ENCODE measurements around the gene VIT.

Gene VIT

DNA sequence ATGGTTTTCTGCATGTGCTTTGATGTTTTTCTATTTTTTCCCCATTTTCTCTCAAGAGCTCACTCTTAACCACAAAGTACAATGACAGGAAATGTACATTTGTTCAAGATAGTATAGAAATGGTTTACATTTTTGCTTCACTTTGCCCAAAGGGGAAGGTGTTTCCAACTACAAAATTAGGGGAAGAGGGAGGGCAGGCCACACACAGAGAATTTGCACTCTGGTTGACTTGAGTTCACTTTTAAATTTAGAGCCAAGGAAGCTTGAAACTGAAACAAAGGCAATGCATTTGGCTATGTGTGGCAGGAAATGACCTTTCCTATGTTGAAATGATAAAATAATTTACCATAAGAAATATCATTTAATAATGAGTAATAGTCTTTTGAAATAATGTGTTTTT lies 19.1 kb upstream of the VIT start:
- TF ChIP-seq CREB1 (IDR thresholded peaks at IDR 0.05; ENCODE audit: low read depth) (no peak), TCF12 (IDR thresholded peaks at IDR 0.05; ENCODE audit: low read depth) (no peak), NFIC (IDR thresholded peaks at IDR 0.05) (no peak), EGR1 (IDR thresholded peaks at IDR 0.05) (no peak), CEBPB (IDR thresholded peaks at IDR 0.05) (no peak), TAF1 (IDR thresholded peaks at IDR 0.05; ENCODE audit: low read depth) (no peak), FOXM1 (IDR thresholded peaks at IDR 0.05; ENCODE audit: borderline replicate concordance, low read depth) (no peak), ZBTB7A (IDR thresholded peaks at IDR 0.05; ENCODE audit: low read depth) (no peak)
- TF ChIP-seq, protein P1, sequence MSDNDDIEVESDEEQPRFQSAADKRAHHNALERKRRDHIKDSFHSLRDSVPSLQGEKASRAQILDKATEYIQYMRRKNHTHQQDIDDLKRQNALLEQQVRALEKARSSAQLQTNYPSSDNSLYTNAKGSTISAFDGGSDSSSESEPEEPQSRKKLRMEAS (IDR thresholded peaks at IDR 0.05) = no peak
- TF ChIP-seq, protein P2, sequence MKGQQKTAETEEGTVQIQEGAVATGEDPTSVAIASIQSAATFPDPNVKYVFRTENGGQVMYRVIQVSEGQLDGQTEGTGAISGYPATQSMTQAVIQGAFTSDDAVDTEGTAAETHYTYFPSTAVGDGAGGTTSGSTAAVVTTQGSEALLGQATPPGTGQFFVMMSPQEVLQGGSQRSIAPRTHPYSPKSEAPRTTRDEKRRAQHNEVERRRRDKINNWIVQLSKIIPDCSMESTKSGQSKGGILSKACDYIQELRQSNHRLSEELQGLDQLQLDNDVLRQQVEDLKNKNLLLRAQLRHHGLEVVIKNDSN (IDR thresholded peaks at IDR 0.05) = no peak

DNA sequence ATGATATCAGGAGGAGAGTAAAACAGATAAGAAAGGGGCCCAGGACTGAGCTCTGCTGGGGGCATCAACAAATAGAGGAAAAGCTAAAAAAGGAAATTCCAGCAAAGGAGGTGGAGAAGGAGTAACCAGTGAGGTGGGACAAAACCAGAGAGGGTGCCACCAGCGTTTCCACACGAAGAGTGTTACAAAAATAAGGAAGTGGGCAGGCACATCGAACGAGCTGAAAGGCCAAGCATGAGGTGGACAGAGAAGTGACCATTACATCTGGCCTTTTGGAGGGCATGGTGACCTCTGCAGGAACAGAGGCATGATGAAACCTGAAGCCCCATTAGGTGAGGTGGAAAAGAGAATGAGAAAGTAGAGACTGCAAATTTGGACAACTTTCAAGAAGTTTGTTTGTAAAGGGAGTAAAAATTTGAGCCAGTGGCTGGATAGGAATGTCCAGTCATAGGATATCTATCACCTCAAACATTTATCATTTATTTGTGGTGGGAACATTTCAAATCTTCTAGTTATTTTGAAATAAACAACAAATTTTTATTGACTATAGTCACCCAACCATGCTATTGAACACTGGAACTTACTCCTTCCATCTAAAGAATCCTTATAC lies 18.4 kb upstream of the VIT start:
- TF ChIP-seq TCF12 (IDR thresholded peaks at IDR 0.05; ENCODE audit: low read depth) (no peak), EP300 (IDR thresholded peaks at IDR 0.05; ENCODE audit: borderline replicate concordance) (no peak)

DNA sequence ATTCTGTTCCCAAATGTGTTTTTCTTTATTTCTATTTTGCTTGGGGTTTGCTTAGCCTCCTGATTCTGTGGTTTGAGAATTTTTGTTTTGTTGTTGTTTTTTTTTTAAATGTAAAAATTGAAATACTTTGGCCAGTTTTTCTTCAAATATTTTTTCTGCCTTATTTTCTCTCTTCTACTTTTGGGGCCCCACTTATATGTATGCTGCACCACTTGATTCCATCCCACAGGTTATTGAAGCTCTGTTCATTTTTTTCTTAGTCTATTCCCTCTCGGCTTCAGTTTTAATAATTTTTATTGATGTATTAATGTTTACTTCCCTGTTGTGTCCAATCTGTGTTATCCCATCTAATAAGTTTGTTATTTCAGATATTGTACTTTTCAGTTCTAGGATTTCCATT lies 17.7 kb upstream of the VIT start:
- TF ChIP-seq TEAD4 (IDR thresholded peaks at IDR 0.05) (no peak), TAF1 (IDR thresholded peaks at IDR 0.05; ENCODE audit: low read depth) (no peak), TCF12 (IDR thresholded peaks at IDR 0.05; ENCODE audit: low read depth) (no peak), RAD21 (IDR thresholded peaks at IDR 0.05; ENCODE audit: low read depth) (no peak)
- TF ChIP-seq, protein P3, sequence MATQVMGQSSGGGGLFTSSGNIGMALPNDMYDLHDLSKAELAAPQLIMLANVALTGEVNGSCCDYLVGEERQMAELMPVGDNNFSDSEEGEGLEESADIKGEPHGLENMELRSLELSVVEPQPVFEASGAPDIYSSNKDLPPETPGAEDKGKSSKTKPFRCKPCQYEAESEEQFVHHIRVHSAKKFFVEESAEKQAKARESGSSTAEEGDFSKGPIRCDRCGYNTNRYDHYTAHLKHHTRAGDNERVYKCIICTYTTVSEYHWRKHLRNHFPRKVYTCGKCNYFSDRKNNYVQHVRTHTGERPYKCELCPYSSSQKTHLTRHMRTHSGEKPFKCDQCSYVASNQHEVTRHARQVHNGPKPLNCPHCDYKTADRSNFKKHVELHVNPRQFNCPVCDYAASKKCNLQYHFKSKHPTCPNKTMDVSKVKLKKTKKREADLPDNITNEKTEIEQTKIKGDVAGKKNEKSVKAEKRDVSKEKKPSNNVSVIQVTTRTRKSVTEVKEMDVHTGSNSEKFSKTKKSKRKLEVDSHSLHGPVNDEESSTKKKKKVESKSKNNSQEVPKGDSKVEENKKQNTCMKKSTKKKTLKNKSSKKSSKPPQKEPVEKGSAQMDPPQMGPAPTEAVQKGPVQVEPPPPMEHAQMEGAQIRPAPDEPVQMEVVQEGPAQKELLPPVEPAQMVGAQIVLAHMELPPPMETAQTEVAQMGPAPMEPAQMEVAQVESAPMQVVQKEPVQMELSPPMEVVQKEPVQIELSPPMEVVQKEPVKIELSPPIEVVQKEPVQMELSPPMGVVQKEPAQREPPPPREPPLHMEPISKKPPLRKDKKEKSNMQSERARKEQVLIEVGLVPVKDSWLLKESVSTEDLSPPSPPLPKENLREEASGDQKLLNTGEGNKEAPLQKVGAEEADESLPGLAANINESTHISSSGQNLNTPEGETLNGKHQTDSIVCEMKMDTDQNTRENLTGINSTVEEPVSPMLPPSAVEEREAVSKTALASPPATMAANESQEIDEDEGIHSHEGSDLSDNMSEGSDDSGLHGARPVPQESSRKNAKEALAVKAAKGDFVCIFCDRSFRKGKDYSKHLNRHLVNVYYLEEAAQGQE (IDR thresholded peaks at IDR 0.05; ENCODE audit: low read depth) = no peak

DNA sequence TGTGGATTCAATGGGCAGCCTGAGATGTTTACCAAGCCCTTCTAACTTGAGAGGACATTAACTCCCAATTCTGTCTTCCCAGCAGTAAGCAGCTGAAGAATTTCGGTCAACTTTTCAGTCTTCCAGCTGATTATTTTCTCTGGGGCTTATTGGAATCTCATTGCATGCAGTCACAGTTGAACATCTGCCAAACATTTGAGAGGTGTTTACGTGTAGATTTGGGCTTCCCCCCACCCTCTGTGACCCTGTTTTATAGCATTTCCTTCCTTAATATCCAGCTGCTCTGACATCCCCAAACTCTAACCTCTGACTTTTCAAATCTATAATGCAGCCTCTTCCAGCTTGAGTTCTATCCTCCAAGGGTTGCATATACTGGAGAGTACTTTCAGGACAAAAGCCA lies 16.5 kb upstream of the VIT start:
- TF ChIP-seq EP300 (IDR thresholded peaks at IDR 0.05; ENCODE audit: borderline replicate concordance) = no peak
- TF ChIP-seq EGR1 (IDR thresholded peaks at IDR 0.05) = no peak
- TF ChIP-seq, protein P3 (IDR thresholded peaks at IDR 0.05; ENCODE audit: low read depth) = no peak
- no peak for TF ChIP-seq CREB1 (IDR thresholded peaks at IDR 0.05; ENCODE audit: low read depth)
- TF ChIP-seq TEAD4 (IDR thresholded peaks at IDR 0.05) = no peak
- TF ChIP-seq, protein P1 (IDR thresholded peaks at IDR 0.05) = no peak
- TF ChIP-seq, protein P2 (IDR thresholded peaks at IDR 0.05) = no peak
- TF ChIP-seq ZBTB7A (IDR thresholded peaks at IDR 0.05; ENCODE audit: low read depth) = no peak
- TF ChIP-seq NFIC (IDR thresholded peaks at IDR 0.05) = no peak
- TF ChIP-seq TAF1 (IDR thresholded peaks at IDR 0.05; ENCODE audit: low read depth) = no peak
- TF ChIP-seq CEBPB (IDR thresholded peaks at IDR 0.05) = no peak
- no peak for TF ChIP-seq TCF12 (IDR thresholded peaks at IDR 0.05; ENCODE audit: low read depth)
- no peak for TF ChIP-seq FOXM1 (IDR thresholded peaks at IDR 0.05; ENCODE audit: borderline replicate concordance, low read depth)
- TF ChIP-seq RAD21 (IDR thresholded peaks at IDR 0.05; ENCODE audit: low read depth) = no peak
- no peak for TF ChIP-seq YY1 (IDR thresholded peaks at IDR 0.05; ENCODE audit: low read depth)

DNA sequence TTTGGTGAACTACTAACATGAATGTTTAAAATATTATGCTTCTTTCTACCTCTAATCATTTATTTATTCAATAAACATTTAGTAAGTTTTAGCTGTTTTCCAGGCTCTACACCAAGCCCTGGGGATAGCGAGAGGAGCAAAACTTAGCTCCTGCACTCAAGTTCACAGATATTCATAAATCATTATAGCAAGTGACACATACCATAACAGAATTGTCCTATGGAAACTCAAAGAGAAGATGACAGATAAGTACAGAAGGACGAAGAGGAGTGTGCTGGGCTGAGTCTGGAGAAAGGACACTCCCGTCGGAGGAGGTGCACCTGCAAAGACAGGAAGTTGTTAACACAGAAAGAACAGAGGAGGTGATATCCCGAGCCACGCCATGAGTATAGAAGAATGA lies 13.9 kb upstream of the VIT start:
- TF ChIP-seq TEAD4 (IDR thresholded peaks at IDR 0.05) = no peak

DNA sequence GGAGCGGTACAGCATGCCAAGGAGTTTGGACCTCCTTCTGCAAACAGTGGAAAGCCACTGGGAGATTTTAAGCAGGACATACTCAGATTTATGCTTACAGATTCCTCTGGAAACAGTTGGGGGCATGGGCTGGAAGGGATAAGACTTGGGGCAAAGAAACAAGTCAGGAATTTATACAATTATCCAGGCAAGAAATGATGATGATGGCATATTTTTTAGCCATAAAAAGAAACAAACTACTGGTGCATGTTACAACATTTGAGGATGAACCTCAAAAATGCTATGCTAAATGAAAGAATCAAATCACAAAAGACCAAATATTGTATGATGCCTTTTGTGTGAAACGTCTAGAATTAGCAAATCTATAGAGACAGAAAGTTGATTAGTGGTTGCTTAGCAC lies 13.5 kb upstream of the VIT start:
- no peak for TF ChIP-seq EGR1 (IDR thresholded peaks at IDR 0.05)
- no peak for TF ChIP-seq CEBPB (IDR thresholded peaks at IDR 0.05)
- TF ChIP-seq, protein P1 (IDR thresholded peaks at IDR 0.05) = no peak
- no peak for TF ChIP-seq TEAD4 (IDR thresholded peaks at IDR 0.05)
- no peak for TF ChIP-seq FOXM1 (IDR thresholded peaks at IDR 0.05; ENCODE audit: borderline replicate concordance, low read depth)

DNA sequence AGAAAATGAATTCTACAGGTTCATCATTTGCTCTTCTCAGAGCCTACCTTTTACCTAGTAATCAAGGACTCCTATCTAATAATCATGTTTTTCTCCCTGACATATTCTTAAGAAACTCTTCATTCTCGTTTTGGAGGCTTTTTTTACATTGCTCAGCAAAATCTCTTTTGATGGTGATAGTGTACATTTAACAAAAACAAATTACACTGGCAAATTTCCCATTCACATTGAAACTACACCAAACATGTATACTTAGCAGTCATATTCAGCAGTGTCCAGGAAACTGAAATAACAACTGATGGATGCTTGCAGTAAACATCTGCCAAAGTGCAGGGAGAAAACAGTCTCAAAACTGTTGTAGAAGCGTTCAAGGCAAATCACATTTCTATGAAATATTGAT lies 4.4 kb upstream of the VIT start:
- TF ChIP-seq TEAD4 (IDR thresholded peaks at IDR 0.05) (no peak), TAF1 (IDR thresholded peaks at IDR 0.05; ENCODE audit: low read depth) (no peak), NFIC (IDR thresholded peaks at IDR 0.05) (no peak), ZBTB7A (IDR thresholded peaks at IDR 0.05; ENCODE audit: low read depth) (no peak), CEBPB (IDR thresholded peaks at IDR 0.05) (no peak), YY1 (IDR thresholded peaks at IDR 0.05; ENCODE audit: low read depth) (no peak), EP300 (IDR thresholded peaks at IDR 0.05; ENCODE audit: borderline replicate concordance) (no peak), CREB1 (IDR thresholded peaks at IDR 0.05; ENCODE audit: low read depth) (no peak), TCF12 (IDR thresholded peaks at IDR 0.05; ENCODE audit: low read depth) (no peak), RAD21 (IDR thresholded peaks at IDR 0.05; ENCODE audit: low read depth) (no peak), FOXM1 (IDR thresholded peaks at IDR 0.05; ENCODE audit: borderline replicate concordance, low read depth) (no peak), EGR1 (IDR thresholded peaks at IDR 0.05) (no peak)
- TF ChIP-seq, protein P1 (IDR thresholded peaks at IDR 0.05) = no peak
- TF ChIP-seq, protein P3 (IDR thresholded peaks at IDR 0.05; ENCODE audit: low read depth) = no peak
- TF ChIP-seq, protein P2 (IDR thresholded peaks at IDR 0.05) = no peak

All from Ishikawa (cell line).